Measurements from ENCODE around the gene ROPN1L. TPM values are rescaled to one million over a fixed set of nuclear protein-coding genes. Genes with fewer than 3 reads are reported as not detected.

The ROPN1L gene
- total RNA-seq, 2 donors from 2014 or later = 4.7 to 5.3 TPM

- ATAC-seq = no peak
- no peak overlapping the region for H3K27ac Mint-ChIP-seq
- no peaks in the 10 kb centered on the region for H3K4me1 Mint-ChIP-seq
- peaks cover 8% of the 10 kb centered on the region for H3K27me3 Mint-ChIP-seq
- H3K4me3 Mint-ChIP-seq = no peak overlapping the region
- H3K9me3 ChIP-seq (ENCODE audit: control insufficient read depth, low read length, poor library complexity, severe bottlenecking) = no peaks in the 10 kb centered on the region
- DNase-seq = no peak
- H3K36me3 Mint-ChIP-seq (ENCODE audit: low read depth) = no peaks in the 10 kb centered on the region
These were observed 56.7 kb downstream of the ROPN1L start for GRCh38 chr5:10498350-10498749.

GRCh38 chr5:10499066-10499465 is 57.4 kb downstream of the ROPN1L start:
- no peak for ATAC-seq

GRCh38 chr5:10499776-10500175 is 58.1 kb downstream of the ROPN1L start:
- Mint-ChIP-seq H3K4me3 (no peak overlapping the region), H3K27ac (no peak overlapping the region), H3K4me1 (no peaks in the 10 kb centered on the region), H3K36me3 (ENCODE audit: low read depth) (no peaks in the 10 kb centered on the region), H3K27me3 (peaks cover 8% of the 10 kb centered on the region)
- ATAC-seq (no peak), DNase-seq (no peak)
- no peaks in the 10 kb centered on the region for H3K9me3 ChIP-seq (ENCODE audit: control insufficient read depth, low read length, poor library complexity, severe bottlenecking)

More at GRCh38 chr5:10499066-10499465, 57.4 kb downstream of the ROPN1L start:
- H3K27me3 Mint-ChIP-seq = peaks cover 8% of the 10 kb centered on the region
- no peaks in the 10 kb centered on the region for H3K4me1 Mint-ChIP-seq
- H3K9me3 ChIP-seq (ENCODE audit: control insufficient read depth, low read length, poor library complexity, severe bottlenecking) = no peaks in the 10 kb centered on the region
- DNase-seq = no peak
- no peaks in the 10 kb centered on the region for H3K36me3 Mint-ChIP-seq (ENCODE audit: low read depth)
- H3K27ac Mint-ChIP-seq = no peak overlapping the region
- no peak overlapping the region for H3K4me3 Mint-ChIP-seq

- no peak overlapping the region for H3K27ac Mint-ChIP-seq
- DNase-seq (no peak), ATAC-seq (no peak)
- H3K9me3 ChIP-seq (ENCODE audit: control insufficient read depth, low read length, poor library complexity, severe bottlenecking) = no peaks in the 10 kb centered on the region
- peaks cover 8% of the 10 kb centered on the region for H3K27me3 Mint-ChIP-seq
- H3K36me3 Mint-ChIP-seq (ENCODE audit: low read depth) = no peaks in the 10 kb centered on the region
- no peak overlapping the region for H3K4me3 Mint-ChIP-seq
- H3K4me1 Mint-ChIP-seq = no peaks in the 10 kb centered on the region
These were observed 59.0 kb downstream of the ROPN1L start for GRCh38 chr5:10500669-10501068.

GRCh38 chr5:10501554-10502075 is 59.9 kb downstream of the ROPN1L start:
- Mint-ChIP-seq H3K4me3 (no peak overlapping the region), H3K27ac (no peak overlapping the region), H3K4me1 (no peaks in the 10 kb centered on the region), H3K36me3 (ENCODE audit: low read depth) (no peaks in the 10 kb centered on the region), H3K27me3 (peaks cover 8% of the 10 kb centered on the region)
- ATAC-seq = no peak
- H3K9me3 ChIP-seq (ENCODE audit: control insufficient read depth, low read length, poor library complexity, severe bottlenecking) = no peaks in the 10 kb centered on the region
- DNase-seq = no peak

GRCh38 chr5:10502130-10502529 is 60.5 kb downstream of the ROPN1L start:
- no peaks in the 10 kb centered on the region for H3K4me1 Mint-ChIP-seq
- no peak for ATAC-seq
- peaks cover 8% of the 10 kb centered on the region for H3K27me3 Mint-ChIP-seq

GRCh38 chr5:10502578-10502977 is 60.9 kb downstream of the ROPN1L start:
- Mint-ChIP-seq H3K27me3 (peaks cover 8% of the 10 kb centered on the region), H3K27ac (no peak overlapping the region), H3K4me1 (no peaks in the 10 kb centered on the region), H3K4me3 (no peak overlapping the region), H3K36me3 (ENCODE audit: low read depth) (no peaks in the 10 kb centered on the region)
- ATAC-seq (no peak), DNase-seq (no peak)
- no peaks in the 10 kb centered on the region for H3K9me3 ChIP-seq (ENCODE audit: control insufficient read depth, low read length, poor library complexity, severe bottlenecking)

More at GRCh38 chr5:10502130-10502529, 60.5 kb downstream of the ROPN1L start:
- DNase-seq = no peak
- H3K27ac Mint-ChIP-seq = no peak overlapping the region
- H3K4me3 Mint-ChIP-seq = no peak overlapping the region
- H3K36me3 Mint-ChIP-seq (ENCODE audit: low read depth) = no peaks in the 10 kb centered on the region
- H3K9me3 ChIP-seq (ENCODE audit: control insufficient read depth, low read length, poor library complexity, severe bottlenecking) = no peaks in the 10 kb centered on the region

- DNase-seq (no peak), ATAC-seq (no peak)
- H3K9me3 ChIP-seq (ENCODE audit: control insufficient read depth, low read length, poor library complexity, severe bottlenecking) = no peaks in the 10 kb centered on the region
- no peaks in the 10 kb centered on the region for H3K36me3 Mint-ChIP-seq (ENCODE audit: low read depth)
- no peak overlapping the region for H3K4me3 Mint-ChIP-seq
- H3K27ac Mint-ChIP-seq = peak overlapping the region; percentile 73
- peaks cover 8% of the 10 kb centered on the region for H3K27me3 Mint-ChIP-seq
- no peaks in the 10 kb centered on the region for H3K4me1 Mint-ChIP-seq
These were observed 61.6 kb downstream of the ROPN1L start for GRCh38 chr5:10503321-10503720.

- Mint-ChIP-seq H3K4me1 (no peaks in the 10 kb centered on the region), H3K36me3 (ENCODE audit: low read depth) (no peaks in the 10 kb centered on the region), H3K4me3 (no peak overlapping the region), H3K27me3 (peaks cover 4% of the 10 kb centered on the region), H3K27ac (peak overlapping the region; percentile 73)
- no peaks in the 10 kb centered on the region for H3K9me3 ChIP-seq (ENCODE audit: control insufficient read depth, low read length, poor library complexity, severe bottlenecking)
- DNase-seq = no peak
- no peak for ATAC-seq
These were observed 62.5 kb downstream of the ROPN1L start for GRCh38 chr5:10503997-10504793.

GRCh38 chr5:10505517-10506095 is 63.9 kb downstream of the ROPN1L start:
- no peaks in the 10 kb centered on the region for H3K4me1 Mint-ChIP-seq
- H3K9me3 ChIP-seq (ENCODE audit: control insufficient read depth, low read length, poor library complexity, severe bottlenecking) = no peaks in the 10 kb centered on the region
- DNase-seq = no peak
- peak; percentile 57 for ATAC-seq
- H3K36me3 Mint-ChIP-seq (ENCODE audit: low read depth) = no peaks in the 10 kb centered on the region
- no peak overlapping the region for H3K4me3 Mint-ChIP-seq
- H3K27ac Mint-ChIP-seq = no peak overlapping the region
- H3K27me3 Mint-ChIP-seq = peaks cover 10% of the 10 kb centered on the region

- no peaks in the 10 kb centered on the region for H3K9me3 ChIP-seq (ENCODE audit: control insufficient read depth, low read length, poor library complexity, severe bottlenecking)
- Mint-ChIP-seq H3K27me3 (peaks cover 10% of the 10 kb centered on the region), H3K4me1 (no peaks in the 10 kb centered on the region), H3K4me3 (no peak overlapping the region), H3K27ac (no peak overlapping the region), H3K36me3 (ENCODE audit: low read depth) (no peaks in the 10 kb centered on the region)
- DNase-seq (no peak), ATAC-seq (no peak)
These were observed 64.9 kb downstream of the ROPN1L start for GRCh38 chr5:10506535-10506934.

- Mint-ChIP-seq H3K27ac (no peak overlapping the region), H3K36me3 (ENCODE audit: low read depth) (no peaks in the 10 kb centered on the region), H3K27me3 (peaks cover 10% of the 10 kb centered on the region), H3K4me3 (no peak overlapping the region), H3K4me1 (no peaks in the 10 kb centered on the region)
- no peaks in the 10 kb centered on the region for H3K9me3 ChIP-seq (ENCODE audit: control insufficient read depth, low read length, poor library complexity, severe bottlenecking)
- ATAC-seq = no peak
- no peak for DNase-seq
These were observed 66.0 kb downstream of the ROPN1L start for GRCh38 chr5:10507575-10508096.

- ATAC-seq (no peak), DNase-seq (no peak)
- H3K4me3 Mint-ChIP-seq = no peak overlapping the region
- no peak overlapping the region for H3K27ac Mint-ChIP-seq
- no peaks in the 10 kb centered on the region for H3K36me3 Mint-ChIP-seq (ENCODE audit: low read depth)
- H3K9me3 ChIP-seq (ENCODE audit: control insufficient read depth, low read length, poor library complexity, severe bottlenecking) = no peaks in the 10 kb centered on the region
- no peaks in the 10 kb centered on the region for H3K4me1 Mint-ChIP-seq
- H3K27me3 Mint-ChIP-seq = peaks cover 16% of the 10 kb centered on the region
These were observed 67.9 kb downstream of the ROPN1L start for GRCh38 chr5:10509575-10509974.

Data from T-helper 17 cell (primary cell).